GM12878 (cell line): ENCODE results near the gene RPS19BP1. TPM values are rescaled to one million over a fixed set of nuclear protein-coding genes. Genes with fewer than 3 reads are reported as not detected.
"Not testable (repeated sequence)": the region's sequence is repeated elsewhere in the genome, so short reads cannot be mapped to it uniquely, and the experiment has no call there.

Experiments
- ATAC-seq: fragments of 200-7000 bp; cut with Tn5 transposase; 3 replicates; pipeline ENCODE4 v1.9.1; 2020; ENCODE audit warnings: mild to moderate bottlenecking, moderate library complexity
- BruUV-seq: library from RNA; stranded (reverse); fragments of 400-500 nt; replicated peaks from 2 replicates; lab custom pipeline; 2021; lab: Mats Ljungman, UMichigan
- CTCF ChIA-PET: fragments of 300-600 bp; sonication (Branson Sonifier 250); formaldehyde crosslinking; extraction: SDS; loops from one replicate; lab custom pipeline; 2021; ENCODE audit warnings: inconsistent platforms; lab: Yijun Ruan, JAX
- POLR2A ChIA-PET: fragments of 350-600 bp; formaldehyde crosslinking; extraction: SDS; loops from one replicate; lab custom pipeline; 2021; ENCODE audit warnings: inconsistent platforms; lab: Charles Lee
- RAD21 ChIA-PET: fragments of 300-600 bp; sonication (Branson Sonifier 250); formaldehyde crosslinking; loops from one replicate; lab custom pipeline; 2023; ENCODE audit warnings: antibody characterized with exemption; ENCODE audit not compliant: unreplicated experiment; lab: Charles Lee
- SMC1A ChIA-PET: fragments of 300-600 bp; sonication (Branson Sonifier 250); formaldehyde crosslinking; loops from one replicate; lab custom pipeline; 2023; ENCODE audit not compliant: unreplicated experiment, uncharacterized antibody; lab: Charles Lee
- DNase-seq: peaks from one replicate; pipeline ENCODE4 v3.0.0-alpha.2; 2011; ENCODE audit warnings: low read depth, low spot score
- FAIRE-seq: peaks from 3 replicates; lab custom pipeline; 2011; peaks lifted over from hg19 to GRCh38; lab: Jason Lieb, UNC
- H2AFZ ChIP-seq: 2 replicates; pipeline ENCODE4 v1.6.0; 2011; ENCODE audit warnings: low read depth, low read length, control low read depth; ENCODE audit not compliant: control insufficient read depth
- H3K27ac ChIP-seq: 2 replicates; pipeline ENCODE4 v1.5.1; 2011; ENCODE audit warnings: control low read depth; ENCODE audit not compliant: control insufficient read depth, insufficient read depth
- H3K27me3 ChIP-seq, 2 experiments: replicated peaks in 1 of 2; 2 replicates each; pipeline versions ENCODE4 v1.6.0 to v1.6.1; 2011; ENCODE audit warnings: low read length in 1 of 2; ENCODE audit not compliant: control insufficient read depth in 2 of 2, insufficient read depth in 2 of 2
- H3K36me3 ChIP-seq, 2 experiments: 2 replicates each; pipeline ENCODE4 v1.5.1; 2011; ENCODE audit warnings: low read length in 1 of 2; ENCODE audit not compliant: control insufficient read depth in 2 of 2, insufficient read depth in 2 of 2
- H3K4me1 ChIP-seq: 2 replicates; pipeline ENCODE4 v1.6.1; 2011; ENCODE audit warnings: mild to moderate bottlenecking, low read length, moderate library complexity, mixed read lengths; ENCODE audit not compliant: control insufficient read depth, insufficient read depth
- H3K4me2 ChIP-seq: 2 replicates; pipeline ENCODE4 v1.6.0; 2011; ENCODE audit warnings: control low read depth; ENCODE audit not compliant: control insufficient read depth, insufficient read depth
- H3K4me3 ChIP-seq: fragments of 200-600 bp; sonication (generic); 2 replicates; pipeline ENCODE4 v1.5.1; 2016
- H3K79me2 ChIP-seq: 2 replicates; pipeline ENCODE4 v1.6.0; 2011; ENCODE audit warnings: low read length; ENCODE audit not compliant: control insufficient read depth, insufficient read depth
- H3K9ac ChIP-seq: 2 replicates; pipeline ENCODE4 v1.8.0; 2011; ENCODE audit warnings: low read length, control low read depth, mixed read lengths; ENCODE audit not compliant: control insufficient read depth, insufficient read depth
- H3K9me3 ChIP-seq: replicated peaks from 3 replicates; pipeline ENCODE4 v1.5.1; 2011; ENCODE audit warnings: mild to moderate bottlenecking, low read length; ENCODE audit not compliant: control insufficient read depth, insufficient read depth
- H4K20me1 ChIP-seq: 2 replicates; pipeline ENCODE4 v1.6.0; 2011; ENCODE audit not compliant: control insufficient read depth, insufficient read depth
- BACH1 ChIP-seq: fragments of 450-650 bp; IDR thresholded peaks from 2 replicates; pipeline ENCODE4 v1.6.1; 2017; ENCODE audit warnings: mild to moderate bottlenecking, borderline replicate concordance
- CEBPZ ChIP-seq: fragments of 150-350 bp; IDR thresholded peaks from 2 replicates; pipeline ENCODE4 v1.6.1; 2016; ENCODE audit warnings: low read depth, low read length
- CHD1 ChIP-seq: IDR thresholded peaks from 2 replicates; pipeline ENCODE4 v1.6.1; 2012; ENCODE audit warnings: low read depth, low read length, improper control_type of control experiment
- DPF2 ChIP-seq: fragments of 450-650 bp; IDR thresholded peaks from 2 replicates; pipeline ENCODE4 v1.6.1; 2017; ENCODE audit warnings: mild to moderate bottlenecking
- ELK1 ChIP-seq: IDR thresholded peaks from 2 replicates; pipeline ENCODE4 v1.6.1; 2012; ENCODE audit warnings: low read depth, low read length, improper control_type of control experiment
- KLF5 ChIP-seq: fragments of 450-650 bp; IDR thresholded peaks from 2 replicates; pipeline ENCODE4 v1.6.1; 2014; ENCODE audit warnings: mild to moderate bottlenecking; ENCODE audit not compliant: partially characterized antibody
- NR2C2 ChIP-seq: IDR thresholded peaks from 2 replicates; pipeline ENCODE4 v1.6.1; 2011; ENCODE audit warnings: borderline replicate concordance, low read depth; ENCODE audit not compliant: control insufficient read depth, insufficient read length
- SMAD5 ChIP-seq: IDR thresholded peaks from 2 replicates; pipeline ENCODE4 v1.6.1; 2016; ENCODE audit warnings: antibody characterized with exemption, low read depth
- TCF7 ChIP-seq: IDR thresholded peaks from 2 replicates; pipeline ENCODE4 v1.6.1; 2014; ENCODE audit warnings: antibody characterized with exemption, borderline replicate concordance
- ZNF207 ChIP-seq: fragments of 450-650 bp; IDR thresholded peaks from 2 replicates; pipeline ENCODE4 v1.6.1; 2014; ENCODE audit warnings: antibody characterized with exemption, mild to moderate bottlenecking, borderline replicate concordance
- ZZZ3 ChIP-seq: IDR thresholded peaks from 2 replicates; pipeline ENCODE4 v1.6.1; 2011; ENCODE audit warnings: low read depth; ENCODE audit not compliant: control insufficient read depth, insufficient read length
- WGBS: methylation state at CpG from one replicate; pipeline ENCODE4 v1.1.6; 2016; ENCODE audit warnings: low lambda C conversion rate; ENCODE audit not compliant: insufficient replicate concordance, insufficient coverage; ENCODE audit errors: missing lambda C conversion rate; 5-methylcytosine and 5-hydroxymethylcytosine counted together
- in situ Hi-C: fragments of 300-500 bp; cut with MboI; formaldehyde crosslinking; loops from 9 replicates; pipeline ENCODE4 v1.14.3; 2018; ENCODE audit warnings: mixed read lengths
- intact Hi-C: fragments of 100-400 bp; cut with micrococcal nuclease; formaldehyde crosslinking; loops from one replicate; pipeline ENCODE4 v1.14.2; 2022; ENCODE audit not compliant: unreplicated experiment
- polyA plus RNA-seq, 11 experiments: library from polyadenylated mRNA; depleted of rRNA in 4 of 11; unstranded in 6 of 11; stranded (reverse) in 5 of 11; fragments of >200 nt; fragmentation: Nextera tagmentation in 4 of 11; fragmentation: Illumina TruSeq in 1 of 11; extraction: Ambion mirVana in 4 of 11; extraction: Trizol in 1 of 11; gene quantifications; 1 replicate in 1 of 11; 2 replicates in 10 of 11; pipeline versions ENCODE4 v1.2.1 to v1.2.3, GENCODE V29; 2011 to 2016; ENCODE audit warnings: inconsistent platforms in 2 of 11, missing spikeins in 2 of 11, low read depth in 1 of 11
- total RNA-seq, 4 experiments: library from RNA; depleted of rRNA in 3 of 4; stranded (reverse); fragments of >200 nt in 3 of 4; fragmentation: Illumina TruSeq in 1 of 4; extraction: Trizol in 1 of 4; gene quantifications; 2 replicates each; pipeline versions ENCODE4 v1.2.1 to v1.2.3, GENCODE V29; 2013 to 2021

Gene RPS19BP1
- total and polyA plus RNA-seq, 10 of the 15 experiments (the other 5 are each of a cell fraction or from before 2014, with no cell fraction given): 2.7 to 206 (median 78.6) TPM

- FAIRE-seq, H3K27ac ChIP-seq, H4K20me1 ChIP-seq, H3K9me3 ChIP-seq, H3K4me3 ChIP-seq, BruUV-seq, intact Hi-C loops, H3K4me2 ChIP-seq, RAD21 ChIA-PET, ATAC-seq, DNase-seq, POLR2A ChIA-PET, H3K27me3 ChIP-seq, H3K4me1 ChIP-seq, H3K9ac ChIP-seq, H2AFZ ChIP-seq: not testable (repeated sequence)
- in situ Hi-C loops: loop anchor here (25.0 kb wide), 1 partner anchor 345 kb away; the partner anchor contains the start of gene CBX7
- ChIA-PET SMC1A (interaction anchor here (0.7 to 1.3 kb wide), 3 partner anchors 9 to 301 kb away, joined by 3 to 4 read pairs (median 3); no protein-coding TSS in a partner anchor), CTCF (interaction anchor here (1.0 to 1.5 kb wide), 7 partner anchors 10 to 23 kb away, joined by 3 to 8 read pairs (median 4); partner anchors contain the start of gene ATF4)
- WGBS: 96% methylated on average over 10 of the region's 10 CpGs
- peaks cover 25 to 45% of the 10 kb centered on the region in 2 experiments for H3K36me3 ChIP-seq
- H3K79me2 ChIP-seq: peaks cover 63% of the 10 kb centered on the region
Measured at GRCh38 chr22:39507021-39507420, 25.5 kb downstream of the RPS19BP1 start.

- Histone ChIP-seq H3K4me1 (peaks cover 7% of the 10 kb centered on the region; the same call in 1 of the 2 replicates), H3K4me3 (peak overlapping the region; percentile 95; the same call in 1 of the 2 replicates), H4K20me1 (no peaks in the 10 kb centered on the region; the same call in 1 of the 2 replicates), H3K9me3 (no peaks in the 10 kb centered on the region), H2AFZ (no peak overlapping the region), H3K9ac (0 out of 2 replicates have a peak overlapping the region, but pooled peaks have one; percentile 89), H3K79me2 (peaks cover 58% of the 10 kb centered on the region), H3K27me3 (no peaks in the 10 kb centered on the region), H3K36me3 (peaks cover 13 to 36% of the 10 kb centered on the region in 2 experiments), H3K4me2 (peak overlapping the region; percentile 32; the same call in 1 of the 2 replicates), H3K27ac (no peak overlapping the region; the same call in 1 of the 2 replicates)
- BruUV-seq: no TSS peak
- ChIA-PET CTCF (interaction anchor here (0.7 to 15.7 kb wide), 2 partner anchors 11 to 24 kb away, joined by 3 to 372 read pairs; partner anchors contain the start of genes ATF4 and RPS19BP1), POLR2A (interaction anchor here (1.5 kb wide), 1 partner anchor 23 kb away, joined by 3 read pairs; no protein-coding TSS in a partner anchor), SMC1A (interaction anchor here (0.6 to 1.2 kb wide), 2 partner anchors 11 to 16 kb away, joined by 3 to 5 read pairs; partner anchors contain the start of gene ATF4), RAD21 (interaction anchor here (1.1 kb wide), 1 partner anchor 105 kb away, joined by 3 read pairs; the partner anchor contains the start of gene TAB1)
- intact Hi-C loops: no loop called here
- ATAC-seq (no peak), DNase-seq (no peak), FAIRE-seq (no peak)
- in situ Hi-C loops: loop anchor here (25.0 kb wide), 1 partner anchor 342 kb away; the partner anchor contains the start of gene CBX7
- WGBS: 99% methylated on average over 16 of the region's 16 CpGs
- TF ChIP-seq ZNF207: no peak
- no peak for TF ChIP-seq ELK1
- no peak for TF ChIP-seq TCF7
- TF ChIP-seq KLF5: no peak
- TF ChIP-seq NR2C2: no peak
- no peak for TF ChIP-seq SMAD5
- TF ChIP-seq DPF2: no peak
- TF ChIP-seq BACH1: no peak
- no peak for TF ChIP-seq CHD1
- TF ChIP-seq ZZZ3: no peak
- TF ChIP-seq CEBPZ: no peak
Measured at GRCh38 chr22:39504071-39504470, 28.5 kb downstream of the RPS19BP1 start.
